Breast epithelium (tissue), 3 donors: ENCODE measurements around the gene MDH2.
"Not testable (repeated sequence)": the region's sequence is repeated elsewhere in the genome, so short reads cannot be mapped to it uniquely, and the experiment has no call there.

Experiments
- POLR2A ChIP-seq: fragments of 450-650 bp; IDR thresholded peaks from one replicate; pipeline ENCODE4 v1.6.1; 2016; ENCODE audit warnings: antibody characterized with exemption, mild to moderate bottlenecking, moderate library complexity
- POLR2AphosphoS5 ChIP-seq, 3 donors: sonication (generic); formaldehyde crosslinking; IDR thresholded peaks; one replicate each; pipeline ENCODE4 v1.6.1; 2017; ENCODE audit warnings: antibody characterized with exemption in 3 of 3

DNA sequence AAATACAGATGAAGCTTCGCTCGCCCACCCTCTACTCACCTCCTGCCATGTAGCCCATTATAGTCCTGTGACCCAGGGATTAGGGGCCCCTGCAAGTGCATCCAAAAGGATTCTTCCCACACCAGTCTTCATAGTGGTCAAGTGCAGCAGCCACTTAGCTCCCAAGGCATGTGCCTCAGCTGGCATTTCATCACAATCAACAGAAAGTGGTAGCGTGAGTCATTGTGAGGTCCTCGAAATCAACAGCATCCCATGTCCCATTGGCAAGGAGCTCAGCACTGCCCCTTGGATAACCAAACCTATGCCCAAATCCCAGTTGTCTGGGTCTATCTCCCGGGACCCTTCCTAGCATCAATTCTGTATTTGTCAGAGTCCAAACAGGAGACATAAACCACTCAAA lies 45.6 kb downstream of the MDH2 start:
- TF ChIP-seq POLR2A; POLR2AphosphoS5 (IDR thresholded peaks at IDR 0.05): not testable (repeated sequence)
